ENCODE data around the gene VAX1. TPM values are rescaled to one million over a fixed set of nuclear protein-coding genes. Genes with fewer than 3 reads are reported as not detected.

VAX1 gene
- total and polyA plus RNA-seq, 9 of the 15 experiments (the other 6 are each of a cell fraction or from before 2014, with no cell fraction given): not detected

DNA sequence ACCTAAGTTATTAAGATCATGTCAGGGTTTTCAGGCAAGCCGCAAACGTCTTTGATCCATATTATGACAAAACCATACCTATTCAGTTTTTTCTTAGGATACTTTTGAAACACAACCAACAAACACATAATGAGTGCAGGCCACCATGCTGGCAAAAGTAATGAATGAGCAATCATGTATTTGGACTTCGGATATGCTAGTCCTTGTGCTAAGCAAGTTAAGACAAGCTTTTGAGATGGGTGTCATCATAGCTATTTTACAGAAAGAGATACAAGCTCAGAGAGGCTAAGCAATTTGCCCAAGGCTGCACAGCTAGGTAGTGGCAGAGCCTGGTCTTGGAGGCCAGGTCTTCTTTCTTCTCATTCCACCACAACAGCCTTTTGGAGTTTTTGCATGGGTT is 46.8 kb upstream of the VAX1 start:
- Histone ChIP-seq H3K27ac (ENCODE audit: extremely low read depth, low read depth, low read length) (no peak overlapping the region), H3K9me1 (ENCODE audit: control insufficient read depth, insufficient read depth, low read length) (no peaks in the 10 kb centered on the region), H3K36me3 (ENCODE audit: control insufficient read depth, insufficient read depth, low read length) (no peaks in the 10 kb centered on the region), H3K9me3 (replicated peaks; ENCODE audit: control insufficient read depth, insufficient read depth, low read depth, low read length) (no peaks in the 10 kb centered on the region), H4K20me1 (replicated peaks; ENCODE audit: control insufficient read depth, insufficient read depth, low read length) (no peaks in the 10 kb centered on the region), H2AFZ (ENCODE audit: low read depth, low read length) (no peak overlapping the region), H3K27me3 (ENCODE audit: control insufficient read depth in 2 of 2, insufficient read depth in 2 of 2, low read length in 2 of 2) (peaks cover 0 to 12% of the 10 kb centered on the region in 2 experiments; a peak in 3 of 5 replicates), H3K4me3 (no peak overlapping the region), H3K79me2 (ENCODE audit: control insufficient read depth, insufficient read depth, low read length) (no peaks in the 10 kb centered on the region), H3K4me1 (replicated peaks in 1 of 2; ENCODE audit: control insufficient read depth in 2 of 2, insufficient read depth in 2 of 2, low read length in 2 of 2) (no peaks in the 10 kb centered on the region; a peak in 1 of 5 replicates), H3K4me2 (ENCODE audit: insufficient read depth, low read length) (no peak overlapping the region), H3K9ac (ENCODE audit: insufficient read depth in 1 of 2, low read depth in 2 of 2, low read length in 2 of 2) (no peak overlapping the region)
- ChIA-PET POLR2A (no interaction called here), CTCF (ENCODE audit: low intra/inter-chr PET ratio) (interaction anchor here (0.7 kb wide), 1 partner anchor 14 kb away, joined by 3 read pairs; no protein-coding TSS in a partner anchor)
- ATAC-seq (no peak), FAIRE-seq (no peak), DNase-seq (ENCODE audit: extremely low read depth in 1 of 4, low spot score in 3 of 4) (no peak)
- 0% methylated on average over 3 of the region's 3 CpGs for WGBS (ENCODE audit: insufficient coverage, low coverage, missing lambda C conversion rate)
- BruUV-seq (replicated peaks): no TSS peak
- intact Hi-C loops (cut with micrococcal nuclease): no loop called here
- in situ Hi-C loops (cut with MboI): no loop called here
- TF ChIP-seq RBM25 (IDR thresholded peaks at IDR 0.05; ENCODE audit: low read depth, low read length, severe bottlenecking): peak; percentile 11
- TF ChIP-seq, protein P1, sequence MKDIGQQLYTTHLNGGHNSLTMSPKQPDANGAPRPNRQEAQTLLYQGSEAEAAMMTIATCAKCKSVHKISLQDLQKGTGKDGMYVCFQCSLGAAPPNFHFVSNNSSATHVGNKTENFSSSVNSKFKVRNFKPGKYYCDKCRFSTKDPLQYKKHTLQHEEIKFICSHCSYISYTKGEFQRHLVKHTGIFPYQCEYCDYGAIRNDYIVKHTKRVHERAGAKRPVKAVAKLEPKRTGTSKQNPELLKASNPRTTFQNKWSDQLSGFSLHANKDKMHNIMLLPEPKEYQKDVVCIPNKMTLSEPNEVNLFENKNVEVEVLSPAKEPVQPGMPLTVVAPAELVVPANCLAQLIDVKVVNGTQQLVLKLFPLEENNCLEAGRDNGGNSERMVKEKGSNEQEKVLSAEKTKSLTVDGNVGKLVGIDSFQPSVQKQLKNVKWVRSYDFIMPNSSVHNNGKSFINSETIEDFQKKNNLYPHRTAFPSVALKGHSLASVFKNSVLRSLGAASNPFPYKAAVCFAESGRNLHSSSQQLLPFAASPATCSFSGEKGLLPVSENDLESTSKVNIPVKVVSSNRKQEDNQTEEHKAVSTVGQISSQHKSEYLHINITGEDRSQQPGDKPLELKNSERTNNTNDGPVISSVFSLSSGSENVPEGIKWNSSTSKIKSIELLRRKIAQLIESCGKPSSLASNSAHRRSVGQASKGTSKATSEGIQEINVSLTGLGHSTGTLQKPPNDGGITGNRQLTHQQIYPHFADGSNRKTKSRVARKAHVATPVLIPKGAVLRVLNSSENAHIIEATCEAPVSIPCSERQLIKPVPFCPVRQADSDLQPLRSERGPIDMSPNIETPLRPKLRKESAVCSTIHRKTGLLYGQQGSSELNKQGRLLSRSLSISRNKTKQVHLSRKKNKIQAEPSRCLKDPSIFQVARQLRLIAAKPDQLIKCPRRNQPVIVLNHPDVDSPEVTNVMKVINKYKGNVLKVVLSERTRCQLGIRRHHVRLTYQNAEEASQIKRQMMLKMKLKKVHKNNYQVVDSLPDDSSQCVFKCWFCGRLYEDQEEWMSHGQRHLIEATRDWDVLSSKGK (CRISPR knock-in tag; IDR thresholded peaks at IDR 0.05): no peak

Measured in K562 (cell line).